ENCODE data around the gene SPATA6L.

GRCh38 chr9:4640027-4640426 lies 26.3 kb downstream of the SPATA6L start:
- TF ChIP-seq, protein P1, sequence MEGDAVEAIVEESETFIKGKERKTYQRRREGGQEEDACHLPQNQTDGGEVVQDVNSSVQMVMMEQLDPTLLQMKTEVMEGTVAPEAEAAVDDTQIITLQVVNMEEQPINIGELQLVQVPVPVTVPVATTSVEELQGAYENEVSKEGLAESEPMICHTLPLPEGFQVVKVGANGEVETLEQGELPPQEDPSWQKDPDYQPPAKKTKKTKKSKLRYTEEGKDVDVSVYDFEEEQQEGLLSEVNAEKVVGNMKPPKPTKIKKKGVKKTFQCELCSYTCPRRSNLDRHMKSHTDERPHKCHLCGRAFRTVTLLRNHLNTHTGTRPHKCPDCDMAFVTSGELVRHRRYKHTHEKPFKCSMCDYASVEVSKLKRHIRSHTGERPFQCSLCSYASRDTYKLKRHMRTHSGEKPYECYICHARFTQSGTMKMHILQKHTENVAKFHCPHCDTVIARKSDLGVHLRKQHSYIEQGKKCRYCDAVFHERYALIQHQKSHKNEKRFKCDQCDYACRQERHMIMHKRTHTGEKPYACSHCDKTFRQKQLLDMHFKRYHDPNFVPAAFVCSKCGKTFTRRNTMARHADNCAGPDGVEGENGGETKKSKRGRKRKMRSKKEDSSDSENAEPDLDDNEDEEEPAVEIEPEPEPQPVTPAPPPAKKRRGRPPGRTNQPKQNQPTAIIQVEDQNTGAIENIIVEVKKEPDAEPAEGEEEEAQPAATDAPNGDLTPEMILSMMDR (conservative IDR thresholded peaks at IDR 0.05): peak; percentile 65
- TF ChIP-seq ZFX (IDR thresholded peaks at IDR 0.05): no peak

All from C4-2B (cell line).